ENCODE results near the gene KCNQ2. TPM values are rescaled to one million over a fixed set of nuclear protein-coding genes. Genes with fewer than 3 reads are reported as not detected.

KCNQ2 gene
- total RNA-seq, 4 donors from 2014 or later = 0.19 to 0.40 (median 0.40) TPM; not detected in 1

- Histone ChIP-seq H3K4me3 (no peak overlapping the region), H3K9me3 (no peaks in the 10 kb centered on the region), H3K27me3 (peaks cover 89% of the 10 kb centered on the region), H3K4me1 (no peaks in the 10 kb centered on the region), H3K27ac (no peak overlapping the region), H3K36me3 (no peaks in the 10 kb centered on the region)
- WGBS, 2 donors (ENCODE audit: low coverage in 1 of 2) = 76 to 94% methylated on average over 5 to 6 of the region's 10 CpGs
- TF ChIP-seq POLR2A (IDR thresholded peaks at IDR 0.05) (no peak), EP300 (IDR thresholded peaks at IDR 0.05) (no peak), POLR2AphosphoS5 (IDR thresholded peaks at IDR 0.05) (no peak)
- TF ChIP-seq, protein P1, sequence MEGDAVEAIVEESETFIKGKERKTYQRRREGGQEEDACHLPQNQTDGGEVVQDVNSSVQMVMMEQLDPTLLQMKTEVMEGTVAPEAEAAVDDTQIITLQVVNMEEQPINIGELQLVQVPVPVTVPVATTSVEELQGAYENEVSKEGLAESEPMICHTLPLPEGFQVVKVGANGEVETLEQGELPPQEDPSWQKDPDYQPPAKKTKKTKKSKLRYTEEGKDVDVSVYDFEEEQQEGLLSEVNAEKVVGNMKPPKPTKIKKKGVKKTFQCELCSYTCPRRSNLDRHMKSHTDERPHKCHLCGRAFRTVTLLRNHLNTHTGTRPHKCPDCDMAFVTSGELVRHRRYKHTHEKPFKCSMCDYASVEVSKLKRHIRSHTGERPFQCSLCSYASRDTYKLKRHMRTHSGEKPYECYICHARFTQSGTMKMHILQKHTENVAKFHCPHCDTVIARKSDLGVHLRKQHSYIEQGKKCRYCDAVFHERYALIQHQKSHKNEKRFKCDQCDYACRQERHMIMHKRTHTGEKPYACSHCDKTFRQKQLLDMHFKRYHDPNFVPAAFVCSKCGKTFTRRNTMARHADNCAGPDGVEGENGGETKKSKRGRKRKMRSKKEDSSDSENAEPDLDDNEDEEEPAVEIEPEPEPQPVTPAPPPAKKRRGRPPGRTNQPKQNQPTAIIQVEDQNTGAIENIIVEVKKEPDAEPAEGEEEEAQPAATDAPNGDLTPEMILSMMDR (IDR thresholded peaks at IDR 0.05) = no peak
- no peak for ATAC-seq
These were observed 103.4 kb downstream of the KCNQ2 start for GRCh38 chr20:63369024-63369530.

- ATAC-seq = no peak
- 83% methylated on average over 1 of the region's 8 CpGs; no CpG with 5 or more reads in 1 of the 2 donors for WGBS, 2 donors (ENCODE audit: low coverage in 1 of 2)
- no peaks in the 10 kb centered on the region for H3K36me3 ChIP-seq
- peaks cover 89% of the 10 kb centered on the region for H3K27me3 ChIP-seq
- H3K9me3 ChIP-seq = no peaks in the 10 kb centered on the region
- no peak overlapping the region for H3K4me3 ChIP-seq
- TF ChIP-seq POLR2A (IDR thresholded peaks at IDR 0.05) (no peak), POLR2AphosphoS5 (IDR thresholded peaks at IDR 0.05) (no peak), EP300 (IDR thresholded peaks at IDR 0.05) (no peak)
- TF ChIP-seq, protein P1 (IDR thresholded peaks at IDR 0.05) = no peak
- no peak overlapping the region for H3K27ac ChIP-seq
- no peaks in the 10 kb centered on the region for H3K4me1 ChIP-seq
These were observed 104.3 kb downstream of the KCNQ2 start for GRCh38 chr20:63368151-63368550.

- peaks cover 89% of the 10 kb centered on the region for H3K27me3 ChIP-seq
- WGBS, 2 donors (ENCODE audit: low coverage in 1 of 2) = 79% methylated on average over 10 of the region's 24 CpGs; no CpG with 5 or more reads in 1 of the 2 donors
These were observed 104.9 kb downstream of the KCNQ2 start for GRCh38 chr20:63367446-63368055.

GRCh38 chr20:63366390-63367365 is 105.8 kb downstream of the KCNQ2 start:
- Histone ChIP-seq H3K27ac (no peak overlapping the region), H3K4me1 (no peaks in the 10 kb centered on the region), H3K36me3 (no peaks in the 10 kb centered on the region), H3K27me3 (peaks cover 92% of the 10 kb centered on the region), H3K4me3 (no peak overlapping the region), H3K9me3 (no peaks in the 10 kb centered on the region)
- ATAC-seq = no peak
- TF ChIP-seq POLR2A (IDR thresholded peaks at IDR 0.05) = no peak
- TF ChIP-seq, protein P1 (IDR thresholded peaks at IDR 0.05) = no peak
- WGBS, 2 donors (ENCODE audit: low coverage in 1 of 2) = 37 to 42% methylated on average over 2 of the region's 30 CpGs

More at GRCh38 chr20:63367446-63368055, 104.9 kb downstream of the KCNQ2 start:
- Histone ChIP-seq H3K9me3 (no peaks in the 10 kb centered on the region), H3K27ac (no peak overlapping the region), H3K4me1 (no peaks in the 10 kb centered on the region), H3K36me3 (no peaks in the 10 kb centered on the region), H3K4me3 (no peak overlapping the region)
- no peak for ATAC-seq
- TF ChIP-seq POLR2AphosphoS5 (IDR thresholded peaks at IDR 0.05) (no peak), POLR2A (IDR thresholded peaks at IDR 0.05) (no peak), EP300 (IDR thresholded peaks at IDR 0.05) (no peak)
- TF ChIP-seq, protein P1 (IDR thresholded peaks at IDR 0.05) = no peak

Data from gastroesophageal sphincter (tissue), 4 donors.